WERI-Rb-1 (cell line): ENCODE results near the gene SLC4A1AP.

ENCODE experiments used
- DNase-seq: peaks from one replicate; pipeline ENCODE4 v3.0.0-alpha.2; 2020
- H3K27ac ChIP-seq: fragments of 250-450 bp; sonication (Bioruptor Pico); 2 replicates; pipeline ENCODE4 v1.5.1; 2020; ENCODE audit warnings: mild to moderate bottlenecking, moderate library complexity
- H3K27me3 ChIP-seq: fragments of 250-450 bp; sonication (Bioruptor Pico); 2 replicates; pipeline ENCODE4 v1.5.1; 2021; ENCODE audit warnings: mild to moderate bottlenecking, low read depth, moderate library complexity; ENCODE audit not compliant: insufficient read depth, severe bottlenecking
- H3K36me3 ChIP-seq: fragments of 250-450 bp; sonication (Bioruptor Pico); 2 replicates; pipeline ENCODE4 v1.5.1; 2020; ENCODE audit warnings: mild to moderate bottlenecking, moderate library complexity
- H3K4me3 ChIP-seq: 2 replicates; pipeline ENCODE4 v1.5.1; 2011; ENCODE audit warnings: low read depth, mild to moderate bottlenecking, control low read depth, low read length
- H3K9me3 ChIP-seq: fragments of 250-450 bp; sonication (Bioruptor Pico); 2 replicates; pipeline ENCODE4 v1.5.1; 2021; ENCODE audit warnings: mild to moderate bottlenecking, moderate library complexity; ENCODE audit not compliant: severe bottlenecking
- CTCF ChIP-seq: IDR thresholded peaks from 2 replicates; pipeline ENCODE4 v1.5.1; 2011; ENCODE audit warnings: low read depth, mild to moderate bottlenecking, control low read depth, inconsistent platforms, low read length

SLC4A1AP gene

DNA sequence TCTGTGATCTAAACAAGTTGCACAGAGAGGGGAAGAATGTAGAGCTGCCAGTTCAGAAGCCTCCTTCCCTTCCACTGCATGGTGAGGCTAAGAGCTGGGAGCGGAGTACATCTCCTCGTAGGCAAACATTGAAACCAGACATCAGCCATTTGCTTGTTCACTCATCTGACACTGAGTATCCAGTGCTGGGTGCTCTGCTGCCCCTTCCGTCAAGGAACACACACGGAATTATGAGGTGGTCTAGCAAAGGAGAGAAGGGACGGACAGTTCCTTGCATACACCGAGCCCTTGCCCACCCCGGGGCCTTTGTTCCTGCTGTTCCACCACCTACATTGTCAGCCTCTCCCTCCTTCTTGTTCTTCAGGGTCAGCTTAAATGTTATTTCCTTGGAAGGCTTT lies 44.6 kb downstream of the SLC4A1AP start:
- no peak for DNase-seq
- no peaks in the 10 kb centered on the region for H3K9me3 ChIP-seq
- no peak overlapping the region for H3K27ac ChIP-seq
- no peaks in the 10 kb centered on the region for H3K27me3 ChIP-seq
- no peak overlapping the region for H3K4me3 ChIP-seq
- no peaks in the 10 kb centered on the region for H3K36me3 ChIP-seq
- no peak for TF ChIP-seq CTCF

DNA sequence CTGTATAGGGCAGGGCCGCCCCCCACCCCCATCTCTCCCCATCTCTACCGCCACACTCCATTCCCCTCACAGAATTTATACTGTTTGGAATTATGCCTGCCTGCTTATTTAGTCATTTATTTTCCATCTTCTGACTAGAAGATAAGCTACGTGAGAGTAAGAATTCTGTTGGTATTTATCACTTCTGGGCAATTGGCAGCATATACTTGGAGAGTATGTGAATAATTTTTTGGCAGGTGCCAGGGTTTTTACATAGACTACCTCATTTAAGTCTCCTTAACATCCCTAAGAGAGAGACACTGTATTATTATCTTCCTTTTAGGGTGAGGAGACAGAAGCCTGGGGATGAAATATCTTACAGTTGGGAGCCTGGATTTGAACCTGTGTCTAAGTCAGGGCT lies 45.0 kb downstream of the SLC4A1AP start:
- no peak for TF ChIP-seq CTCF
- no peaks in the 10 kb centered on the region for H3K27me3 ChIP-seq
- H3K27ac ChIP-seq: no peak overlapping the region
- no peak for DNase-seq
- H3K4me3 ChIP-seq: no peak overlapping the region
- H3K36me3 ChIP-seq: no peaks in the 10 kb centered on the region
- no peaks in the 10 kb centered on the region for H3K9me3 ChIP-seq

GRCh38 chr2:27709326-27709725 lies 45.6 kb downstream of the SLC4A1AP start:
- H3K4me3 ChIP-seq: no peak overlapping the region
- H3K9me3 ChIP-seq: no peaks in the 10 kb centered on the region
- H3K36me3 ChIP-seq: no peaks in the 10 kb centered on the region
- TF ChIP-seq CTCF: no peak
- DNase-seq: no peak
- H3K27me3 ChIP-seq: no peaks in the 10 kb centered on the region
- H3K27ac ChIP-seq: no peak overlapping the region

- TF ChIP-seq CTCF: no peak
- Histone ChIP-seq H3K4me3 (no peak overlapping the region), H3K36me3 (no peaks in the 10 kb centered on the region), H3K27me3 (no peaks in the 10 kb centered on the region), H3K27ac (no peak overlapping the region), H3K9me3 (no peaks in the 10 kb centered on the region)
- DNase-seq: no peak
Measured at GRCh38 chr2:27709960-27710575, 46.4 kb downstream of the SLC4A1AP start.

GRCh38 chr2:27710640-27711430 lies 47.1 kb downstream of the SLC4A1AP start:
- Histone ChIP-seq H3K9me3 (no peaks in the 10 kb centered on the region), H3K27ac (no peak overlapping the region), H3K27me3 (no peaks in the 10 kb centered on the region), H3K4me3 (no peak overlapping the region), H3K36me3 (no peaks in the 10 kb centered on the region)
- TF ChIP-seq CTCF: no peak
- no peak for DNase-seq

GRCh38 chr2:27711804-27712203 lies 48.1 kb downstream of the SLC4A1AP start:
- Histone ChIP-seq H3K27ac (no peak overlapping the region), H3K9me3 (no peaks in the 10 kb centered on the region), H3K27me3 (no peaks in the 10 kb centered on the region), H3K36me3 (no peaks in the 10 kb centered on the region), H3K4me3 (no peak overlapping the region)
- DNase-seq: no peak
- no peak for TF ChIP-seq CTCF
